Activated CD4-positive, CD25-positive, alpha-beta regulatory T cell treated with anti-CD3 and anti-CD28 coated beads, Interleukin-2, amount 50 U/mL, for 16 hours (primary cell): ENCODE measurements around the gene ZNF134.

ENCODE experiments used
- DNase-seq: peaks from one replicate; pipeline ENCODE4 v3.0.0-alpha.2; 2020; ENCODE audit warnings: low read depth, low spot score

The ZNF134 gene

GRCh38 chr19:57637379-57637778 is 23.3 kb downstream of the ZNF134 start:
- DNase-seq, result no peak

- no peak for DNase-seq
Measured at GRCh38 chr19:57641715-57642234, 27.7 kb downstream of the ZNF134 start.

DNA sequence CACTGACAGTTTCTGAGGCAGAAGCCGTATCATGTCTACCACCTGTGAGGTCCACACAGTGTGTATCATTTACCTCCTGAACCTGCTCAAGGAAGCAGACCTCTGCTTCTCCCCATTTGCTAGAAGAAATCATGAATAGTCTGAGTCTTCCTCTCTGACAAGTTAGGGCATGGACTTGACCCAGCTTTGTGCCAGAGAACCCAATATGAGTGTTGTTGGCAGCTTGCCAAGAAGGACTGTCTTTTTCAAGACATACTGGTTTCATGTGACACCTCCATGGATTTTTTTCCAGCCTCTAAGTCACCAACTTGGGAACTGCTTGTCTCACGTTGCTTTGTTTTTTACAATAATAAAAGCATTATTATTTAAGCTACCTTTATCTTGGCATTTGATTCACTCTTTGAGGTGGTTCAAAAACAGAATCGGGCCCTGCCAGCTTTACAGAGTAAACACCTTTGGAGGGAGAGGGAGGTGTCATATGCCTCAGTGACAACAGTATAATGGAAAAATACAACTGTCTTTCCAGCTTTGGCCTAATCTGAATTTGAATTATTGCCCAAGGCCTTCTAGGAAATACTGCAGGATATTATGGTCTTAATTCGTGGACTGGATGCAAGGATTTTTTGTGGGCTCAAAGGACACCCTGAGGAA is 28.5 kb downstream of the ZNF134 start:
- no peak for DNase-seq

GRCh38 chr19:57643734-57644133 is 29.7 kb downstream of the ZNF134 start:
- no peak for DNase-seq

DNA sequence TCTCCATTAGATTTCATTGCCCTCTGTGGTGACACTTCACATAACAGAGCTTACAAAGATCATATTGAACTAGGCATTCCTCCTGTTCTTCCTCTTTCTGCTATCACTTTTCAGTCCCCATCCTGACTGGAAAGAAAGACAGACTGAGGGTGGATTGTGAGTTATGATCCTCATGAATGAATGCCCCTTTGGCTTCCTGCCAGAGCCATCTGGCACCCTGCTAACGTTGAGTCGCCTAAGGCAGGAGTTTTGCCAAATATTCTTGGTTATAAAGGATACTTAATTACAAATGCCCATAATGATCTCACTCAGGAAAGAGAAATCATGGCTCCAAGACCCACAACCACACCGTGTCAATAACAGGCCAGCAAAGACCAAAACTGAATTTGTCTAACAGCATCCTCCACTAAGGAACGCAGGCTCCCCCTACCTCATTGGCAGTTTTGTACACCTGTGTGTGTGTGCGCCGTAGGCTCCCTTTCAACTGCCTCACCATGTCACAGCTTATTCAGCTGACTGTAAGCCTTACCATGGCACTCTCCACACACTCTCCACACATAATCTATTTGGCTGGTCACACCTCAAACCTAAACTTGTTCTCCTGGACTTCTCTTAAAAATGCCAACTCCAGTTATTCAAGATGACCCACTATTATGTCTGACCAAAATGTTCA is 34.4 kb downstream of the ZNF134 start:
- DNase-seq, result no peak

DNA sequence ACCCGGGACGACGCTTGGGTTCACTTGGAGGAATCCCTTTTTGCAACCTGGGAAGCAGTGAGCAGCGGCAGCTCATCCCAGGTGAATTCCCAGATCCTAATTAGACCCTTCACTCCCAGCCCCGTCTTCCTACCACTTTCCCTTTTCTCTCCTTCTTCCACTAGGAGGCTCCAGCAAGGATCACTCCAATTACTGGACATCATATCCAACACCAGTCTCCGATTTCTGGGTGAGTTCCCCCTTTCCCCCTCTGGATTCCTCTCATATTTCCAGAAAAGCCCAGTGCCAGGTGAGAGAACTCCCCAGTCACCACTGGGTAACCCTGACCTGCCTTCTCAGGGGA is 37.6 kb downstream of the ZNF134 start:
- DNase-seq, result no peak

GRCh38 chr19:57653689-57654088 is 39.6 kb downstream of the ZNF134 start:
- no peak for DNase-seq

DNA sequence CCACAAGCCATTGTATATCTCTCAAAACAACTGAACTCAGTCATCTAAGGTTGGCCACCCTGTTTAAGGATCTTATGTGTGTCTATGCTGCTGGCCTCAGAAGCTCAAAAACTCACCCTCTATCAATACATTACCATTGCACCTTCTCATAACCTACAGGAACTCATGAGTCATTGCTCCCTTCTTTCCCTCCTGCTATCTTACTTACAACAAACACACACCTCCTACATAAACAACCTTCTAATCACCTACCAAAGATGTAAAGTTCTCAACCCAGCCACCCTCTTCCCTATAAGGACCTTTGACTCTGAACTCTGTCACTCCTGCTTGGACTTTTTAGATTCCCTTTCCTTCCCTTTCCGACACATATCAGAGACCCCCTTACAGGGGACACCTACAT is 41.4 kb downstream of the ZNF134 start:
- no peak for DNase-seq

- no peak for DNase-seq
Measured at GRCh38 chr19:57656346-57656745, 42.3 kb downstream of the ZNF134 start.

DNA sequence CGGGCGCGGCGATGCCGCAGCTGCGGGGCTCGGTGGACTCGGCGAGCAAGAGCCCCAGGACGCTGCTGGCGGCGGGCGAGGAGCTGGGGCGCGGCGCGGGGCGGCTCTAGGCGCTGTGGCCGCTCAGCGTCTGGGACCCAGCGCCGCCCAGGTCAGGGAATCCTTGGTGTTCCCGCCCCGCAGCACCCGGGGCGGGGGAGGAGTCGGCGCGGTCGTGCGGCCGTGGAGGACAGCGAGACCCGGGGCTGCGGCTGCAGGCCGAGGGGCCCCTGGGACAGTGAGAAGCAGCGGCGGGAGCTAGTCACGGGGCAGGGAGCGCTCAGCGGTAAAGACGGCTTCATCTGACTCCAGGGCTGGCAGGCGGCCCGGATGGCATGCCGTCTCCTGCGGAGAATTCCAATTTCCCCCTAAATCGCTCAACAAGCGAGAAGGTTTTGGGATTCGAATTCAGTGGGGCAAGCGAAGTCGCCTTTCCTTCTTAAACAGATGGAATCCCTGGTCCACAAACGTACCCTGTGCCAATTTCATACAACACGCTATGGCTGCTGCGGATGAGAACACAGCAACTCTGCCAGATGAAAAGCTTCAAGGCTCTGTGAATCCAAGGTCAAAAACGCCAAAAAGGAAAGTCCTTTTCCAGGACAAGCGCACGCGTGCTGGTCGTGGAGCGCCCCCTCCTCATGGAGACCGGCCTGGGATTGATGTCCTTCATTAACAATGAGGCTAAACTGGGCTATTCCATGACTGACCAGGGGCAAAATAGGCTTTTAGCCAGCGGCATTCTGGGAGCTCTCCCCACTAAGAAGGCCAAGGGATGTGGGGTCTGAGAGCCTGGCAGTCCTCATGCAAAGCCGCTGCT is 50.5 kb downstream of the ZNF134 start:
- no peak for DNase-seq

- DNase-seq, result no peak
Measured at GRCh38 chr19:57665261-57665806, 51.3 kb downstream of the ZNF134 start.

GRCh38 chr19:57667228-57667627 is 53.2 kb downstream of the ZNF134 start:
- no peak for DNase-seq

- no peak for DNase-seq
Measured at GRCh38 chr19:57668635-57669034, 54.6 kb downstream of the ZNF134 start, which contains the start of gene ZSCAN4. Gene ZSCAN4 (plus strand): TSS chr19:57668935. CDS start chr19:57676146, 7,211 bp downstream.

DNA sequence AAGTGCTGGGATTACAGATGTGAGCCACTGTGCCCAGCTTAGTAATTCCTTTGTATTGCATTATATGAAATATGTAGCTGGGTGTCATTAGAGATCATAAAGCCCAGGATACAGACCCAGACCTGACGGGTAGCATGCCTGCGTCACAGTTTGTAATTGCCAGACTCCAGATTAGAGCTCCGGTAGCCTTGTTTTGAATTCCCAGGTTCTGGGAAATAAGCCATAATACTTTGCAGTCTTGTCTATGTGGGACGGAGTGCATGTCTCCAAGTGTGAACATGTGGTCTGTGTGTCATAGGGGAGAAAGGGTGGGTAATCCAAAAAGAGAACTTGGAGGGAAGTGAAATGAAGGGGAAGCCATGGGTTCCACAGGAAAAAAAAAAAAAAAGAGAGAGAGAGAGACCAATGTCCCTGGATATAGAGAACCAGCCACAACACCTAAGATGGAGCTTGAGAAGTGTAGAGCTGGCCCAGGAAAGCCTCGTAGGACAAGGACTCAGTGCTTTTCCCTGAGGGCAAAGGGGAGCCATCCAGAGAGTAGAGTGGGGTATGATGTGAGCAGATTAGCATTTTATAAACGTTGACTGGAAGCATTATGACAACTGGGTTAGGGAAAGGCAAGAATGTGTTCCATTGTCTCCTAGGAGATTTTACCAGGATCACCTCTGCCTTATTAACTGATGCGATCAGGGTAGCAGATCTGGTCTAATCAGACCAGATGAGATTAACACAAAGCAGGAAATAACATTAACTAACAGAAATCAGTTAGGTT is 57.3 kb downstream of the ZNF134 start:
- no peak for DNase-seq

DNA sequence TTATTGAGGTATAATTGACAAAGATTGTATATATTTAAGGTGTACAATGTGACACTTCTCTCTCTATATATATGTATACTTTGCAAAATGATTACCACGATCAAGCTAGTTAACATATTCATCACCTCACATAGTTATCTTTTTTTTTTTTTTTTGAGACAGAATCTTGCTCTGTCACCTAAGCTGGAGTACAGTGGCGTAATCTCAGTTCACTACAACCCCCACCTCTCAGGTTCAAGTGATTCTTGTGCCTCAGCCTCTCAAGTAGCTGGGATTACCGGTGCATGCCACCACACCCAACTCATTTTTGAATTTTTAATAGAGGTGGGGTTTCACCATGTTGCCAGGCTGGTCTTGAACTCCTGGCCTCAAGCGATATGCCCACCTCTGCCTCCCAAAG is 58.4 kb downstream of the ZNF134 start:
- DNase-seq, result no peak
